ENCODE measurements around the gene UTP14C.

UTP14C gene

DNA sequence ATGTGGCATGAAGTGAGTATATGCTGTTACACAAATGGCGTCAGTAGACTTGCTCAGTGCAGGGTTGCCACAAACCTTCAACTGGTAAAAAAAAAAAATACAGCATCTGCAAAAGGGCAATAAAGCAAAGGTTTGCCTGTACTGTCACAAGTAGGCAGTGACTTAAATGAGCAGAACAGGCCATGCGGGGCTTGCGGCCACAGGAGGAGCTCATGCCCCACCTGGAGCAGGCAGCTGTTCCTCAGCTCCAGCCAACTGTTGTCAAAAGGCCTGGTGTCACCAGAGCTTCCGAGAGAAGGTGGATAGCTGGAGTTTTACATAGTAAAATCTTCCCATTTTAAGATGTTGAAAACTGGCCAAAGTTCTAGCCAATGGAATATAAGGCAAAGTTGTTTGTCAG, 20.9 kb upstream of the UTP14C start:
- TF ChIP-seq, protein P1, sequence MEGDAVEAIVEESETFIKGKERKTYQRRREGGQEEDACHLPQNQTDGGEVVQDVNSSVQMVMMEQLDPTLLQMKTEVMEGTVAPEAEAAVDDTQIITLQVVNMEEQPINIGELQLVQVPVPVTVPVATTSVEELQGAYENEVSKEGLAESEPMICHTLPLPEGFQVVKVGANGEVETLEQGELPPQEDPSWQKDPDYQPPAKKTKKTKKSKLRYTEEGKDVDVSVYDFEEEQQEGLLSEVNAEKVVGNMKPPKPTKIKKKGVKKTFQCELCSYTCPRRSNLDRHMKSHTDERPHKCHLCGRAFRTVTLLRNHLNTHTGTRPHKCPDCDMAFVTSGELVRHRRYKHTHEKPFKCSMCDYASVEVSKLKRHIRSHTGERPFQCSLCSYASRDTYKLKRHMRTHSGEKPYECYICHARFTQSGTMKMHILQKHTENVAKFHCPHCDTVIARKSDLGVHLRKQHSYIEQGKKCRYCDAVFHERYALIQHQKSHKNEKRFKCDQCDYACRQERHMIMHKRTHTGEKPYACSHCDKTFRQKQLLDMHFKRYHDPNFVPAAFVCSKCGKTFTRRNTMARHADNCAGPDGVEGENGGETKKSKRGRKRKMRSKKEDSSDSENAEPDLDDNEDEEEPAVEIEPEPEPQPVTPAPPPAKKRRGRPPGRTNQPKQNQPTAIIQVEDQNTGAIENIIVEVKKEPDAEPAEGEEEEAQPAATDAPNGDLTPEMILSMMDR (IDR thresholded peaks at IDR 0.05; ENCODE audit: low read depth, low read length, missing control alignments), result no peak
- DNase-seq (ENCODE audit: low read depth), result no peak
- no peak overlapping the region for H3K4me3 ChIP-seq (ENCODE audit: low read depth, low read length)

DNA sequence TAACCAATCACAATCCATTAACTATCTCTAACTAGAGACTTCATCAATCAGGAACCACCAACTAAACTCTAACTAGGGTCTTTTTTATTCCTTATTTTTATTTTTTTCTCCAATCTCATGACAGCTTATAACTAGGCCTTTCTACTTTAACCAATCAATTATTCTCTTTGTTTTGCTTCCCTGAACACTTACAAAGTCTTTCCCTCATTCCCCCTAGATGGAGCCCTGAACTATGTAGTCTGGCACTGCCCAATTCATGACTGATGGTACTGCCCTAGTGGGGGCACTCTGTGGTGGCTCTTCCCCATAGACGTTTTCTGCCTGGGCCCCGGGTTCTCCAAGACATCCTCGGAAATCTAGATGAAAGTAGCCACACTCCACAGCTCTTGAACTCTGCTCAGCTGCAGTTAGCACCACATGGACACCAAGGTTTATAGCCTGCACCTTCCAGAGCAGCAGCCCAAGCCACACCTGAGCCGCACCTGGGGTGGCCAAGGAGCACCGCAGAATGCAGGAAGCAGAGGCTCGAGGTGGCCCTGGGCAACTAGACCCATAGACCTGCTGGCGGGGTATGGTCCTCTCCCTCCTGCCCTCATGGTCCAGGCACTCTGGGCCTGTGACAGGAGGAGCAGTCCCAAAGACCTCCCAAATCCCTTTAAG, 19.9 kb upstream of the UTP14C start:
- TF ChIP-seq, protein P1 (IDR thresholded peaks at IDR 0.05; ENCODE audit: low read depth, low read length, missing control alignments), result no peak
- DNase-seq (ENCODE audit: low read depth), result no peak
- H3K4me3 ChIP-seq (ENCODE audit: low read depth, low read length), result no peak overlapping the region

DNA sequence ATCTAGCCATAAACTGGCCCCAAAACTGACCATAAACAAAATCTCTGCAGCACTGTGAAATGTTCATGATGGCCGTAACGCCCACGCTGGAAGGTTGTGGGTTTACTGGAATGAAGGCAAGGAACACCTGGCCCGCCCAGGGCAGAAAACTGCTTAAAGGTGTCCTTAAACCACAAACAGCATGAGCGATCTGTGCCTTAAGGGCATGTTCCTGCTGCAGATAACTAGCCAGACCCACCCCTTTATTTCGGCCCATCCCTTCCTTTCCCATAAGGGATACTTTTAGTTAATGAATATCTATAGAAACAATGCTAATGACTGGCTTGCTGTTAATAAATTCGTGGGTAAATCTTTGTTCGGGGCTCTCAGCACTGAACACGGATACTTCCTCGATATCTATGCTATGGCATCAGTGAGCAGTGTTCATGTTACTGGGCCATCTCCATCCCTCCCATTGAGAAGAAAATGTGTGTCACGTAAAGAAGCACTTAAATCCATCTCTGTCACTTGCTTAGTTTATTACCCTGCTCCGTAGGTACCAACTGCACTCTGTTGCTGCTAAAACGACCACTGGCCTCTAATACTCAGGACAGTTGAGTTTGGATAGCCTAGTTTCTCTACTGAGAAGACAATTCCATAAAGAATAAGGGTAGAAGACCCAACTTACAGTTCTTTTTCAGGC, 18.5 kb upstream of the UTP14C start:
- DNase-seq (ENCODE audit: low read depth), result no peak
- TF ChIP-seq, protein P1 (IDR thresholded peaks at IDR 0.05; ENCODE audit: low read depth, low read length, missing control alignments), result no peak
- no peak overlapping the region for H3K4me3 ChIP-seq (ENCODE audit: low read depth, low read length)

DNA sequence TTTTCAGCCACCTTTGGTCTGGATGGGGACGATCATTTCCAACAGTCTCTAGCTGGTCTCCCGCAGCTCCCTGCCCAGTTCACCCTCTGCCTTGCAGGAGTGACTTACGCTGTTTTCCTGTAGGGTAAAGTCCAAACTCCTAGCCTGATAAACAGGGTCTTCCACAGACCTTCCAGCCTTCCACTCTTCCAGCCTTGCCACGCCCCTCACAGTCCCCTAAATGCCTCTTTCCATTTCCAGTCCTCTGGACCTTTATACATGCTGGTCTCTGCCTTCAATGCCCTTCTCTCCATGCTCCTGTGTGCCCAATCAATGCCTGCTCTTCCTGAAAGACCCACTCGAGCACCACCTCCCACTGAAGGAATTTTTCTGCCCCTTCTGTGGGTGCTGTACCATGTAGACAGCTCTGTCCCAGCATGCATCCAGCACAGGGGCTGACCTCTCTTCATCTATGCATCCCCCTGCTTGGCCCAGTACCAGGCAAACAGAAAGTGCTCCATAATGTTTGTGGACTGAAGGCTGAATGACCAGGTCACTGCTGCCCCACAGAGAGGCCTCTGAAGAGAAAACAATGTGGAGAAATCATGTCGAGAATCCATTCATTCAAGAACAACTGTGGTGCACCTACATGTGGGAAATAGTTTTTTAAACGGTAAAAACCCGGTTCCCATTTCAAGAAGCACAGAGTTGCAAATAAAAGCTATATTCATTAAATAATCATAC, 17.8 kb upstream of the UTP14C start:
- no peak overlapping the region for H3K4me3 ChIP-seq (ENCODE audit: low read depth, low read length)
- no peak for DNase-seq (ENCODE audit: low read depth)
- TF ChIP-seq, protein P1 (IDR thresholded peaks at IDR 0.05; ENCODE audit: low read depth, low read length, missing control alignments), result no peak

DNA sequence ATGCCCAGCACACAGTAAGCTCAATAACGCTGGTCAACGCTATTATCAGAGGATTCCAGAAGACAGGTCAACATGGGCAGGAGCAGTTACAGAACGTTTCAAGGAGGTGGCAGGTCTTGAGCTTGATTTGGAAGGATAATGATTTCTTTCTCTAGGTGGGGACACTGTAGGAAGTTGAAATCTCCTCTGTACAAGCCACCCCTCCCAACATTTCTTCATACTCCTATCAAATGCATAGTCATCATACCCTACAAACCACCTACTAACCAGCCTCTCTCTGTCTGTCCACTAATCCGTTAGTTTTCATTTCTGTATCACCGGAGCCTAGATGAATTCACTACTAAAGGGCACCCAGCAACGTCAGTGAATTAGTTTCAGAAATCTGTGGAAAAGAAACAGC, 14.5 kb upstream of the UTP14C start:
- no peak for DNase-seq (ENCODE audit: low read depth)
- TF ChIP-seq, protein P1 (IDR thresholded peaks at IDR 0.05; ENCODE audit: low read depth, low read length, missing control alignments), result no peak
- no peak overlapping the region for H3K4me3 ChIP-seq (ENCODE audit: low read depth, low read length)

DNA sequence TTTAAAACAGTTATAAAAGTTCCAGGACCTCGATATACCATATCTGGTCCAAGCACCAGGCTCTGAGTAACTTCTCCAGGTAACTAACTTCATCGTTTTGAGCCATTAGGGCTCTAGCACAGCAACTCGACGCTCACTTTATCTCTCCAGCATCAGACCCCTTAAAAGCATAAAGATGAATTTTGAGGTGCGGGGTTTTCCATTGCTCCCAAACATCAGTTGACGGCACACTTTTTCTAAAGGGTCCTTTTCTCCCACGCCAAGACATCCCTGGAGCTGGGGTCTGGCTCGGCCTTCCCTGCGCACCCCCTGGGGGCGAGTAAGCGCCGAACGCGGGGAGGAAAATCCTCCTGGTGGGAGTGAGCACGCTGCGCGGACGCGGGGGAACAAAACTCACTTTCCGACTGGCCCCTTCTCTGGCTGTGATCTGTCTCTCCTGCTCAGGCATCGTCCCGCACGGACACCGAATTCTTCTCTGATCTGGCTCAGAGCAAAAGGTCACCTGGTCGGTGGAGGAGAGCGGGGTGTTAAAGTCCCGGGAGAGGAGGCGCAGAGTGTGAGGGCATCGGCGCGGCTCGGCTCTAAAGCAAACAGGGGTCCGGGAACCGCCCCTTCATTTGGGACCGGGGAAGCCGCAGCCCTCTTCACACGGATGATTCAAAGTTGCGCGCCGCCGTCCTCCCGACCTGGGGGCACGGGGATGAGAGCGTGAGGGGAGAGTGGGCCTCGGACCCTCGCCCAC, 13.4 kb upstream of the UTP14C start, which contains the start of gene ATP7B:
ATP7B (minus strand) TSS at position 561 of the 742 bp plus-strand sequence; CDS start at position 448, 113 bp downstream.
- no peak for DNase-seq (ENCODE audit: low read depth)
- peak within 1 kb of the TSS; percentile 93 for H3K4me3 ChIP-seq (ENCODE audit: low read depth, low read length)
- TF ChIP-seq, protein P1 (IDR thresholded peaks at IDR 0.05; ENCODE audit: low read depth, low read length, missing control alignments), result peak; percentile 10
